A673 (cell line): Measurements from ENCODE around the gene CDT1. TPM values are rescaled to one million over a fixed set of nuclear protein-coding genes. Genes with fewer than 3 reads are reported as not detected.

Experiments
- BruUV-seq: library from RNA; stranded (reverse); fragments of 400-500 nt; replicated peaks from 2 replicates; lab custom pipeline; 2021; lab: Mats Ljungman, UMichigan
- CTCF ChIA-PET: fragments of 300-600 bp; sonication (Branson Sonifier 250); formaldehyde crosslinking; loops from one replicate; lab custom pipeline; 2022; ENCODE audit warnings: antibody characterized with exemption; lab: Charles Lee
- POLR2A ChIA-PET: fragments of 300-600 bp; sonication (Branson Sonifier 250); formaldehyde crosslinking; loops from one replicate; lab custom pipeline; 2022; ENCODE audit warnings: antibody characterized with exemption; ENCODE audit not compliant: low non-redundant PET; lab: Charles Lee
- DNase-seq: peaks from one replicate; pipeline ENCODE4 v3.0.0-alpha.2; 2015; ENCODE audit warnings: low spot score
- H3K27ac ChIP-seq: fragments of 200-600 bp; sonication (generic); 2 replicates; pipeline ENCODE4 v1.5.1; 2016; ENCODE audit warnings: mixed run types, low read depth, mild to moderate bottlenecking, mixed read lengths, antibody characterized with exemption, low read length; ENCODE audit not compliant: poor library complexity, severe bottlenecking
- H3K27me3 ChIP-seq: fragments of 200-600 bp; sonication (generic); replicated peaks from 2 replicates; pipeline ENCODE4 v1.6.1; 2017; ENCODE audit warnings: mixed run types, low read depth, mild to moderate bottlenecking, mixed read lengths, antibody characterized with exemption, low read length; ENCODE audit not compliant: insufficient read depth, poor library complexity
- H3K36me3 ChIP-seq: fragments of 200-600 bp; sonication (generic); 2 replicates; pipeline ENCODE4 v1.6.1; 2016; ENCODE audit warnings: mixed run types, mild to moderate bottlenecking, mixed read lengths, antibody characterized with exemption, low read length; ENCODE audit not compliant: insufficient read depth, poor library complexity, severe bottlenecking
- H3K4me1 ChIP-seq: fragments of 200-600 bp; sonication (generic); 2 replicates; pipeline ENCODE4 v1.6.1; 2017; ENCODE audit warnings: mixed run types, mild to moderate bottlenecking, mixed read lengths, antibody characterized with exemption, low read length; ENCODE audit not compliant: insufficient read depth, poor library complexity, severe bottlenecking
- H3K4me3 ChIP-seq: fragments of 200-600 bp; sonication (generic); 2 replicates; pipeline ENCODE4 v1.5.1; 2016; ENCODE audit warnings: low read depth, mixed run types, mild to moderate bottlenecking, mixed read lengths, low read length; ENCODE audit not compliant: poor library complexity, severe bottlenecking
- H3K9me3 ChIP-seq: fragments of 200-600 bp; sonication (generic); 2 replicates; pipeline ENCODE4 v1.6.1; 2016; ENCODE audit warnings: mixed run types, low read depth, mild to moderate bottlenecking, mixed read lengths, antibody characterized with exemption, low read length; ENCODE audit not compliant: poor library complexity, severe bottlenecking
- CTCF ChIP-seq: fragments of 300-800, 200-600 bp; sonication (generic); conservative IDR thresholded peaks from 2 replicates; pipeline ENCODE4 v1.5.1; 2017; ENCODE audit warnings: low read depth, mild to moderate bottlenecking, antibody characterized with exemption, low read length, moderate library complexity, mixed read lengths
- EZH2 ChIP-seq: fragments of 200-600 bp; sonication (generic); IDR thresholded peaks from 2 replicates; pipeline ENCODE4 v1.6.1; 2017; ENCODE audit warnings: borderline replicate concordance, low read depth, mild to moderate bottlenecking, mixed read lengths, antibody characterized with exemption, low read length; ENCODE audit not compliant: poor library complexity, severe bottlenecking
- intact Hi-C: fragments of 100-400 bp; cut with micrococcal nuclease; formaldehyde crosslinking; loops from one replicate; pipeline ENCODE4 v1.10.0; 2022; ENCODE audit not compliant: unreplicated experiment
- total RNA-seq: library from RNA; stranded (reverse); gene quantifications from 2 replicates; pipeline ENCODE4 v1.2.3, GENCODE V29; 2021

Gene CDT1
- total RNA-seq, 1 experiment from 2014 or later: 103 TPM

- H3K9me3 ChIP-seq: no peaks in the 10 kb centered on the region
- DNase-seq: no peak
- peaks cover 73% of the 10 kb centered on the region for H3K4me1 ChIP-seq
- CTCF ChIA-PET: no interaction called here
- no peak overlapping the region for H3K4me3 ChIP-seq
- TF ChIP-seq EZH2 (no peak), CTCF (no peak)
- BruUV-seq: no TSS peak
- peak overlapping the region; percentile 65 for H3K27ac ChIP-seq
- no peaks in the 10 kb centered on the region for H3K27me3 ChIP-seq
- H3K36me3 ChIP-seq: no peaks in the 10 kb centered on the region
- intact Hi-C loops: no loop called here
- POLR2A ChIA-PET: no interaction called here
Observed at GRCh38 chr16:88778541-88779065, 25.0 kb upstream of the CDT1 start.

GRCh38 chr16:88779406-88780141, 24.0 kb upstream of the CDT1 start:
- intact Hi-C loops: no loop called here
- TF ChIP-seq CTCF (no peak), EZH2 (no peak)
- Histone ChIP-seq H3K4me3 (no peak overlapping the region), H3K27ac (peak overlapping the region; percentile 65), H3K4me1 (peaks cover 74% of the 10 kb centered on the region), H3K9me3 (no peaks in the 10 kb centered on the region), H3K27me3 (no peaks in the 10 kb centered on the region), H3K36me3 (no peaks in the 10 kb centered on the region)
- BruUV-seq: no TSS peak
- ChIA-PET CTCF (no interaction called here), POLR2A (interaction anchor here (0.6 kb wide), 1 partner anchor 765 kb away, joined by 5 read pairs; no protein-coding TSS in a partner anchor)
- no peak for DNase-seq

- no TSS peak for BruUV-seq
- peak overlapping the region; percentile 65 for H3K27ac ChIP-seq
- H3K36me3 ChIP-seq: no peaks in the 10 kb centered on the region
- H3K4me3 ChIP-seq: no peak overlapping the region
- TF ChIP-seq EZH2: no peak
- no peak for TF ChIP-seq CTCF
- no peak for DNase-seq
- ChIA-PET CTCF (no interaction called here), POLR2A (interaction anchor here (0.6 to 0.9 kb wide), 2 partner anchors 10 to 765 kb away, joined by 4 to 5 read pairs; no protein-coding TSS in a partner anchor)
- no peaks in the 10 kb centered on the region for H3K27me3 ChIP-seq
- intact Hi-C loops: no loop called here
- H3K9me3 ChIP-seq: no peaks in the 10 kb centered on the region
- peaks cover 74% of the 10 kb centered on the region for H3K4me1 ChIP-seq
Observed at GRCh38 chr16:88780142-88781062, 23.2 kb upstream of the CDT1 start.
